ENCODE results near the gene ADGRG7. TPM values are rescaled to one million over a fixed set of nuclear protein-coding genes. Genes with fewer than 3 reads are reported as not detected.

ADGRG7 gene
- total RNA-seq, 1 donor from 2014 or later = not detected

DNA sequence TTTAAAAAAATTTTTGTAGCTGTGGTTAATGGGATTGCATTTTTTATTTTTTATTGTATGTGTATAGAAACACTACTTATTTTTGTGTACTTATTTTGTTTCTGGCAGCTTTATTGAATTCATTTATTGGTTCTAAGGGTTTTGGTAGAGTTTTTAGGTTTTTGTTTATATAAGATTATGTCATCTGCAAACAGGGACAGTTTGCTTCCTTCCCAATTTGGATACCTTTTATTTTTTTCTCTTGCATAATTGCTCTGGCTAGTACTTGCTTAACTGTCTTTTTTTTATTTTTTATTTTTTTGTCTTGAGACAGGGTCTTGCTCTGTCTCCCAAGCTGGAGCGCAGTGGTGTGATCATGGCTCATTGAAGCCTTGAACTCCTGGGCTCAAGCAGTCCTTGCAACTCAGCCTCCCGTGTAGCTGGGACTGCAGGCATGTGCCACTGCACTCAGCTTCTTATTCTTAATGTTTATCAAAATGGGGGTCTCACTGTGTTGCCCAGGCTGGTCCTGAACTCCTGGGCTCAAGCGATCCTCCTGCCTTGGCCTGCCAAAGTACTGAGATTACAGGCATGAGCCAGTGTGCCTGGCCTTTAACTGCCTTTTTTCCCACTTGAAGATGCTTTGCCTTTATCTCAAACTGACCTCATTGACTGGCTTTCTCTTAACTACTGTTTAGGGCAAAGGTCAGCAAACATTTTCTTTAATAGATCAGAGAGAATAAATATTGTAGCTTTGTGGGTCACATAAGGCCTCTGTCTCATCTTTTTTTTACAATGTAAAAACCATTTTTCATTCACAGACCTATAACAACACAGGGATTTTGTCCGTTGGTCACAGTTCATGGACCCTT is 108.5 kb downstream of the ADGRG7 start:
- intact Hi-C loops (cut with micrococcal nuclease) = no loop called here

GRCh38 chr3:100719136-100719535 is 109.7 kb downstream of the ADGRG7 start:
- intact Hi-C loops (cut with micrococcal nuclease) = no loop called here
- DNase-seq = no peak
- no peak for ATAC-seq

More for the DNA sequence above, 108.5 kb downstream of the ADGRG7 start:
- peak; percentile 22 for ATAC-seq
- no peak for DNase-seq

- intact Hi-C loops (cut with micrococcal nuclease) = no loop called here
- ATAC-seq (no peak), DNase-seq (no peak)
Observed at GRCh38 chr3:100720426-100720825, 111.0 kb downstream of the ADGRG7 start.

GRCh38 chr3:100725935-100726513 is 116.6 kb downstream of the ADGRG7 start:
- no peak for DNase-seq
- intact Hi-C loops (cut with micrococcal nuclease) = no loop called here
- peak; percentile 53 for ATAC-seq

GRCh38 chr3:100726706-100727105 is 117.3 kb downstream of the ADGRG7 start:
- DNase-seq = no peak
- no peak for ATAC-seq
- intact Hi-C loops (cut with micrococcal nuclease) = no loop called here

DNA sequence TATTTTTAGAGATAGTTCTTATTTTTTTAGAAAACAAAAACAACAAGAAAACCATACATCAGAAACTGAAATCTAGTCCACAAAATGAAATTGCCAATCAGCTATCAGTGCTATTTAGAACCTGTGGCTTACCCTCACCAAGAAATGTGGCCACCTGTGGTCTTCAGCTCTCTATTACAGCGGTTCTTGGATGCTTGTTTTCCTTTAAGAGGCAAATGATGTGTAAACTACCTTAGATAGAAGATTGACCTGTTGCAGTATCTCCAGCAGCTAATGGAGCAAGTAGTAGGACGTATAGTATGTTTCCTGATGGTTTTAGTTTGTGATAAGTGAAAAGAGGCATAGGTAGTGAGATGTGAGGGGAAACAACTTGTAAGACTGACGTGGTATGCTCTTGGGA is 121.1 kb downstream of the ADGRG7 start:
- intact Hi-C loops (cut with micrococcal nuclease) = loop anchor here (10.0 kb wide), 1 partner anchor 464 kb away; no protein-coding TSS in a partner anchor
- no peak for DNase-seq
- ATAC-seq = no peak

GRCh38 chr3:100732435-100732834 is 123.0 kb downstream of the ADGRG7 start:
- DNase-seq = no peak
- intact Hi-C loops (cut with micrococcal nuclease) = loop anchor here (10.0 kb wide), 1 partner anchor 462 kb away; no protein-coding TSS in a partner anchor
- ATAC-seq = no peak

DNA sequence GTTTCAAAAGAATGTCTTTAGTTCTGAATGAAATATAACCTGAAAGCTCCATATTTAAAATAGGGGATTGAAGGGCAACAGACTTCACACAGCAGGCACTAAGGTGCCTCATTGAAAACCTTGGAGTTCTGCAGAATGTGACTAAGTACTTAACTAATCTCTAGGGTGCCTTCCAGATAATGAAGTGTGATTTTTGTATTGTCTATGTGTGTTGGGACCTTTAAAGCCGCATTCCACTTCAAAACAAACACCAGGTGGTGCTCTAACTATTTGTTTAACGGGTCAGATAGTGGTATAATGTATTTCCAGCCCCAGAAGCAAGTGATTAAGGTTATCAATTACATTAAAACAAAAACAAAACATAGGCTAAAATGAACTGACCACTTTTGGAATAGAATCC is 127.9 kb downstream of the ADGRG7 start:
- ATAC-seq (peak; percentile 34), DNase-seq (no peak)
- intact Hi-C loops (cut with micrococcal nuclease) = loop anchor here (10.0 kb wide), 1 partner anchor 457 kb away; no protein-coding TSS in a partner anchor

- DNase-seq = no peak
- intact Hi-C loops (cut with micrococcal nuclease) = no loop called here
- ATAC-seq = no peak
Observed at GRCh38 chr3:100740207-100740606, 130.8 kb downstream of the ADGRG7 start.

- no peak for ATAC-seq
- no peak for DNase-seq
- intact Hi-C loops (cut with micrococcal nuclease) = no loop called here
Observed at GRCh38 chr3:100743535-100743934, 134.1 kb downstream of the ADGRG7 start.

GRCh38 chr3:100744671-100745070 is 135.3 kb downstream of the ADGRG7 start:
- ATAC-seq (no peak), DNase-seq (no peak)
- intact Hi-C loops (cut with micrococcal nuclease) = no loop called here

Other genes starting within 250 kb of the ADGRG7 start
- 69.2 TPM for gene TOMM70, start 208.5 kb upstream of the ADGRG7 start, total RNA-seq
- 2.8 TPM for gene LNP1, start 208.1 kb upstream of the ADGRG7 start, total RNA-seq
- gene TMEM45A, start 117.0 kb upstream of the ADGRG7 start, total RNA-seq = 3.2 TPM
- 116 TPM for gene TFG, start 99.9 kb downstream of the ADGRG7 start, total RNA-seq